Measurements from ENCODE around the gene ENPP6.
"Not testable (repeated sequence)": the region's sequence is repeated elsewhere in the genome, so short reads cannot be mapped to it uniquely, and the experiment has no call there.

Gene ENPP6

DNA sequence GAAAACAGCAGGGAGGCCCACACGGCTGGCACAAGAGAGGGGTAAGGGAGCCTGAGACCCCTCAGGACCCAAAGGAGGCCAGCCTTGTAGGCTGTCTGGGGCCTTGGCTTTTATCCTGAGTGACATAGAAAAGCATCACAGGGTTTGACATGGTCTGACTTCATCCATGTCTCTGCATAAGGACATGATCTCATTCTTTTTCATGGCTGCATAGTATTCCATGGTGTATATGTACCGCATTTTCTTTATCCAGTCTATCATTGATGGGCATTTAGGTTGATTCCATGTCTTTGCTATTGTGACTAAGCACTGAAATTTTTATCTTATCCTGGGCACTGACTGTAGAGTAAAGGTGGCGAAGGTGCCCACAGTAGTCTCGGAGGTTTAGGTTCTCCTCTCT, 166.4 kb downstream of the ENPP6 start:
- not testable (repeated sequence) for H3K4me1 ChIP-seq (ENCODE audit: control insufficient read depth, insufficient read depth, low read length); H3K9ac ChIP-seq (ENCODE audit: low read length); H3K36me3 ChIP-seq (ENCODE audit: control insufficient read depth, insufficient read depth, low read length); H3K4me3 ChIP-seq (ENCODE audit: low read length); H3K27me3 ChIP-seq (ENCODE audit: control insufficient read depth, insufficient read depth, low read length); H3K9me3 ChIP-seq (ENCODE audit: control insufficient read depth, low read length)

DNA sequence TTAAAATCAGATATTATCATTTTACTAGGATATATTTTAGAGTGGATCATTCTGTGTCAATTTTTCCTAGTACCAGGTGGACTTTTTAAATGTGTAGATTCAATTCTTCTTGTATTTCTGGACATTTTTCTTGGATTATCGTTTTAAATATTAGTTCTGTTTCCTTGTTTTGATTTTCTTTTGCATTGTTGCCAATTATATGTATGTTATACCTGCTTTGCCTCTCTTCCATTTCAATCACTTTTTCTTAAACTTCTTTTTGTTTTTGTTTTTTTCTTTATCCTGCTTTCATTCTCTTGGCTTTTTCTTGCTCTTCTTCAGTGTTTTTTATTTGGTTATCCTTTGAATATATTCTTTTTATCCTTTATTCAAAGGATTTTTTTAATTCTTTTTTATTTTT, 171.5 kb downstream of the ENPP6 start:
- Histone ChIP-seq H3K4me1 (ENCODE audit: control insufficient read depth, insufficient read depth, low read length) (no peaks in the 10 kb centered on the region), H3K36me3 (ENCODE audit: control insufficient read depth, insufficient read depth, low read length) (no peaks in the 10 kb centered on the region), H3K9ac (ENCODE audit: low read length) (no peak overlapping the region), H3K4me3 (ENCODE audit: low read length) (no peak overlapping the region), H3K9me3 (ENCODE audit: control insufficient read depth, low read length) (no peaks in the 10 kb centered on the region), H3K27me3 (ENCODE audit: control insufficient read depth, insufficient read depth, low read length) (no peaks in the 10 kb centered on the region)

DNA sequence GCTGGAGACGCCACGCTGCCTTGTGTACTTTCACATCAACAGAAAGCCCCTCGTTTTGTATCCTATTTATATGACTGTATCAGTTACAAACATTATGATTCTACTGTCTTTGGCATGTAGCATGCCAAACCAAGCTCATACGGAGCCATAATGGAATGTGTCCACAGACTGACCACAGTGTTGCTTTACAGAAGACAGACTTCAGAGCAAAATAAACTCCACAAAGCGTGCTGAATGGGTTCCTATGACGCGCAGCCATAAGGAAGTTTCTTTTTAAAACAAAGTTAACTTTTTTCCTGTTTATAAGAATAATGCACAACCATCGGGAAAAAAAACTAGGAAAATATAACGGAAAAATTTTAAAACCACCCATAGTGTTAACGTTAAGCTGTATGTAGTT, 176.5 kb downstream of the ENPP6 start:
- H3K4me3 ChIP-seq (ENCODE audit: low read length) = no peak overlapping the region
- H3K27me3 ChIP-seq (ENCODE audit: control insufficient read depth, insufficient read depth, low read length) = peaks cover 14% of the 10 kb centered on the region
- no peaks in the 10 kb centered on the region for H3K36me3 ChIP-seq (ENCODE audit: control insufficient read depth, insufficient read depth, low read length)
- H3K9me3 ChIP-seq (ENCODE audit: control insufficient read depth, low read length) = no peaks in the 10 kb centered on the region
- H3K4me1 ChIP-seq (ENCODE audit: control insufficient read depth, insufficient read depth, low read length) = peaks cover 7% of the 10 kb centered on the region
- no peak overlapping the region for H3K9ac ChIP-seq (ENCODE audit: low read length)

DNA sequence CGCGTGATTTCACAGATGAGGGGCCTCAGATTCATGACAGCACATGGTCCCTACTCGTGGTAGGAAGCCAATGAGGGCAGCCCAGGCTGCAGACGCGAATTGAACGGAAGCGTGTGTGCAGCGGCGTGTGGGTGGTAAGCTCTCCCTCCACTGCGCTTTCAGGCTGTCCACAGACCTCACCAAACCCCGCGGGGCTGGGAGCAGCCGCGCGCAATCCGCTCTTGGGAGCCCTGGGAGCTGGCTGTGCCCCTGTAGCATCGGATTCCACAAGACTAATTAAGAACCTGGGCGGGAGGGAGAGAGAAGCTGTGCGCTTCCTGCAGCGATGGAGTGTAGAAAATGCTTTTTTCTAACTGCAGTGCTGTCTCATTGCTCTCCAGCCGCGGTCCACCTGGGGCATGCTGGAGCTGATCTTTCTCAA, 177.7 kb downstream of the ENPP6 start:
- peaks cover 14% of the 10 kb centered on the region for H3K27me3 ChIP-seq (ENCODE audit: control insufficient read depth, insufficient read depth, low read length)
- H3K4me3 ChIP-seq (ENCODE audit: low read length) = no peak overlapping the region
- H3K36me3 ChIP-seq (ENCODE audit: control insufficient read depth, insufficient read depth, low read length) = no peaks in the 10 kb centered on the region
- peak overlapping the region; percentile 34 for H3K9ac ChIP-seq (ENCODE audit: low read length)
- H3K9me3 ChIP-seq (ENCODE audit: control insufficient read depth, low read length) = no peaks in the 10 kb centered on the region
- H3K4me1 ChIP-seq (ENCODE audit: control insufficient read depth, insufficient read depth, low read length) = peaks cover 7% of the 10 kb centered on the region

Data from mucosa of stomach (tissue), 1 donor.